Psoas muscle (tissue), 8 donors: Measurements from ENCODE around the gene XPOT. TPM values are rescaled to one million over a fixed set of nuclear protein-coding genes. Genes with fewer than 3 reads are reported as not detected.

Experiments used
- ATAC-seq, 4 donors: fragments of 200-7000 bp; cut with Tn5 transposase; one replicate each; pipeline ENCODE4 v1.9.1; 2020; ENCODE audit warnings: moderate library complexity in 3 of 4, mild to moderate bottlenecking in 2 of 4
- DNase-seq, 2 donors: peaks; one replicate each; pipeline ENCODE4 v3.0.0-alpha.2; 2020
- H3K27ac ChIP-seq: fragments of 200-600 bp; one replicate; pipeline ENCODE4 v1.8.0; 2022
- H3K27me3 ChIP-seq, 3 donors: fragments of 200-600 bp in 1 of 3; one replicate each; pipeline versions ENCODE4 v1.6.1 to v1.8.0; 2013 to 2022; ENCODE audit warnings: low read length in 2 of 3, mild to moderate bottlenecking in 2 of 3, moderate library complexity in 1 of 3; ENCODE audit not compliant: insufficient read depth in 3 of 3
- H3K36me3 ChIP-seq, 2 donors: fragments of 200-600 bp in 1 of 2; one replicate each; pipeline versions ENCODE4 v1.6.1 to v1.8.0; 2013 to 2022; ENCODE audit warnings: low read depth in 1 of 2, mild to moderate bottlenecking in 1 of 2, moderate library complexity in 1 of 2; ENCODE audit not compliant: insufficient read depth in 1 of 2
- H3K4me1 ChIP-seq: fragments of 200-600 bp; one replicate; pipeline ENCODE4 v1.8.0; 2022
- H3K4me3 ChIP-seq: fragments of 200-600 bp; one replicate; pipeline ENCODE4 v1.8.0; 2022; ENCODE audit warnings: mild to moderate bottlenecking
- H3K9me3 ChIP-seq: fragments of 200-600 bp; one replicate; pipeline ENCODE4 v1.8.0; 2022
- CTCF ChIP-seq: fragments of 200-600 bp; IDR thresholded peaks from one replicate; pipeline ENCODE4 v1.8.0; 2022; ENCODE audit warnings: antibody characterized with exemption
- WGBS, 3 donors: extraction: QIAGEN DNeasy Blood & Tissue Kit; methylation state at CpG; one replicate each; pipeline versions ENCODE4 v1.1.6 to v1.1.7; 2013; 5-methylcytosine and 5-hydroxymethylcytosine counted together
- intact Hi-C, 2 donors: fragments of 100-400 bp; cut with DNase I; formaldehyde crosslinking; loops; one replicate each; pipeline versions ENCODE4 v1.11.0 to v1.14.2; 2022
- polyA plus RNA-seq, 3 donors: library from polyadenylated mRNA; stranded (reverse); fragments of 200-250 nt; gene quantifications; one replicate each; pipeline ENCODE4 v1.2.3, GENCODE V29; 2013
- total RNA-seq, 4 donors: library from RNA; stranded (reverse); fragmentation: NEBNext Ultra II Directional in 2 of 4; extraction: Animal tissue kit (Norgen Biotek cat#: 25700) in 2 of 4; gene quantifications; one replicate each; pipeline versions ENCODE4 v1.2.1 to v1.2.4, GENCODE V29; 2021 to 2023
- donor health status: healthy with polysubstance abuse.
- donor health status: DM: no; HTN: no; CAD: no; lungs with moderate emphysema.
- donor health status: Bipolar disorder and iron deficiency.
- donor health status: healthy.
- donor health status: DM: yes; HTN: yes; CAD: no.
- donor health status: DM: no; HTN: no; CAD: no.
- donor health status: DM: no; HTN: no; CAD: no.
- donor health status: DM: yes; HTN: yes; CAD: no.

XPOT gene
- total and polyA plus RNA-seq, 7 donors, result 17.1 to 48.7 (median 35.1) TPM

- 89 to 95% (median 93%) methylated on average over 1 of the region's 1 CpG for WGBS, 3 donors
- peaks cover 17% of the 10 kb centered on the region for H3K9me3 ChIP-seq
- no peak for DNase-seq
- no peak for TF ChIP-seq CTCF
- H3K27ac ChIP-seq, result no peak overlapping the region
- ATAC-seq, result no peak
- no peaks in the 10 kb centered on the region for H3K27me3 ChIP-seq
- peaks cover 8 to 90% of the 10 kb centered on the region in 2 donors for H3K36me3 ChIP-seq
- H3K4me3 ChIP-seq, result no peak overlapping the region
- H3K4me1 ChIP-seq, result no peaks in the 10 kb centered on the region
- intact Hi-C loops, result no loop called here
Observed at GRCh38 chr12:64480148-64480547, 76.0 kb downstream of the XPOT start.

GRCh38 chr12:64486657-64487056 lies 82.5 kb downstream of the XPOT start:
- Histone ChIP-seq H3K4me3 (no peak overlapping the region), H3K9me3 (no peaks in the 10 kb centered on the region), H3K4me1 (no peaks in the 10 kb centered on the region), H3K27me3 (no peaks in the 10 kb centered on the region), H3K27ac (no peak overlapping the region), H3K36me3 (peaks cover 3 to 99% of the 10 kb centered on the region in 2 donors)
- no peak for DNase-seq
- TF ChIP-seq CTCF, result no peak
- intact Hi-C loops, result loop anchor here in 1 of 2 donors (5.0 kb wide), 1 partner anchor 59 kb away; no protein-coding TSS in a partner anchor
- no peak for ATAC-seq
- WGBS, 3 donors, result 95 to 99% (median 96%) methylated on average over 3 of the region's 3 CpGs

GRCh38 chr12:64491718-64492117 lies 87.5 kb downstream of the XPOT start:
- no peaks in the 10 kb centered on the region for H3K4me1 ChIP-seq
- intact Hi-C loops, result no loop called here
- no peaks in the 10 kb centered on the region for H3K27me3 ChIP-seq
- ATAC-seq, result no peak
- no peak for DNase-seq
- no peak overlapping the region for H3K4me3 ChIP-seq
- TF ChIP-seq CTCF, result no peak
- no peaks in the 10 kb centered on the region for H3K9me3 ChIP-seq
- WGBS, 3 donors, result 92 to 98% (median 96%) methylated on average over 1 of the region's 1 CpG
- H3K27ac ChIP-seq, result no peak overlapping the region
- peaks cover 2 to 100% of the 10 kb centered on the region in 2 donors for H3K36me3 ChIP-seq

- 95 to 98% (median 97%) methylated on average over 3 of the region's 3 CpGs for WGBS, 3 donors
Observed at GRCh38 chr12:64493513-64493912, 89.3 kb downstream of the XPOT start.

More at GRCh38 chr12:64493513-64493912, 89.3 kb downstream of the XPOT start:
- Histone ChIP-seq H3K27ac (no peak overlapping the region), H3K36me3 (peaks cover 2 to 100% of the 10 kb centered on the region in 2 donors), H3K4me3 (no peak overlapping the region), H3K9me3 (no peaks in the 10 kb centered on the region), H3K4me1 (no peaks in the 10 kb centered on the region), H3K27me3 (no peaks in the 10 kb centered on the region)
- intact Hi-C loops, result no loop called here
- no peak for TF ChIP-seq CTCF
- DNase-seq (no peak), ATAC-seq (no peak)
